Right lobe of liver (tissue), 6 donors: ENCODE data around the gene ACER3. TPM values are rescaled to one million over a fixed set of nuclear protein-coding genes. Genes with fewer than 3 reads are reported as not detected.
A peak's percentile ranks its signal among the peaks of the same experiment; 100 is the strongest.

Source experiments
- ATAC-seq, 4 donors: fragments of 200-7000 bp; cut with Tn5 transposase; one replicate each; pipeline ENCODE4 v1.9.1; 2020; ENCODE audit warnings: mild to moderate bottlenecking in 4 of 4, moderate library complexity in 4 of 4
- DNase-seq, 3 donors: peaks; one replicate each; pipeline ENCODE4 v3.0.0-alpha.2; 2020
- H3K27ac ChIP-seq, 3 donors: fragments of 200-600 bp; one replicate each; pipeline ENCODE4 v1.8.0; 2022
- H3K27me3 ChIP-seq, 2 donors: fragments of 200-600 bp; one replicate each; pipeline ENCODE4 v1.8.0; 2022
- H3K36me3 ChIP-seq, 4 donors: fragments of 200-600 bp; sonication (generic) in 1 of 4; one replicate each; pipeline versions ENCODE4 v1.5.1 to v1.8.0; 2017 to 2022; ENCODE audit warnings: control low read depth in 1 of 4
- H3K4me1 ChIP-seq, 4 donors: fragments of 200-600 bp; sonication (generic) in 1 of 4; one replicate each; pipeline versions ENCODE4 v1.5.1 to v1.8.0; 2017 to 2022; ENCODE audit warnings: control low read depth in 1 of 4
- H3K4me3 ChIP-seq, 3 donors: fragments of 200-600 bp; one replicate each; pipeline ENCODE4 v1.8.0; 2022
- H3K9me3 ChIP-seq, 4 donors: fragments of 200-600 bp; sonication (generic) in 1 of 4; one replicate each; pipeline versions ENCODE4 v1.5.1 to v1.8.0; 2017 to 2022; ENCODE audit warnings: control low read depth in 1 of 4
- CTCF ChIP-seq, 4 donors: fragments of 200-600 bp in 3 of 4; fragments of 450-650 bp in 1 of 4; IDR thresholded peaks; one replicate each; pipeline versions ENCODE4 v1.5.1 to v1.8.0; 2016 to 2022; ENCODE audit warnings: antibody characterized with exemption in 4 of 4, mild to moderate bottlenecking in 2 of 4
- POLR2A ChIP-seq: fragments of 450-650 bp; IDR thresholded peaks from one replicate; pipeline ENCODE4 v1.6.1; 2017; ENCODE audit warnings: antibody characterized with exemption, mild to moderate bottlenecking
- WGBS: methylation state at CpG from one replicate; pipeline ENCODE4 v1.1.6; 2018; ENCODE audit warnings: low coverage, low lambda C conversion rate; ENCODE audit not compliant: insufficient coverage; ENCODE audit errors: missing lambda C conversion rate; 5-methylcytosine and 5-hydroxymethylcytosine counted together
- intact Hi-C, 2 donors: fragments of 100-400 bp; cut with DNase I; formaldehyde crosslinking; loops; one replicate each; pipeline versions ENCODE4 v1.11.2 to v1.14.1; 2022
- total RNA-seq, 6 experiments: library from RNA; depleted of rRNA in 2 of 6; stranded (reverse); fragments of >200 nt in 2 of 6; fragmentation: NEBNext Ultra II Directional in 3 of 6; extraction: Animal tissue kit (Norgen Biotek cat#: 25700) in 3 of 6; gene quantifications; one replicate each; pipeline versions ENCODE4 v1.1.0 to v1.2.4, GENCODE V29; 2016 to 2023
- donor health status: DM: no; HTN: yes; CAD: no.
- donor health status: DM: no; HTN: no; CAD: no.
- donor health status: DM: no; HTN: no; CAD: no.
- donor health status: DM: no; HTN: yes; CAD: no.
- donor health status: DM: no; HTN: yes; CAD: no.

The ACER3 gene
- total RNA-seq, 6 experiments from 2014 or later = 5.1 to 11.6 (median 7.3) TPM

- 45% methylated on average over 9 of the region's 11 CpGs for WGBS
- Histone ChIP-seq H3K4me1 (peaks cover 0 to 10% (median 0%) of the 10 kb centered on the region in 4 donors), H3K27ac (no peak overlapping the region), H3K4me3 (no peak overlapping the region), H3K36me3 (no peaks in the 10 kb centered on the region), H3K9me3 (no peaks in the 10 kb centered on the region), H3K27me3 (no peaks in the 10 kb centered on the region)
- intact Hi-C loops = no loop called here
- peak in 1 of 4 donors; percentile 12 for ATAC-seq
- TF ChIP-seq POLR2A = no peak
- no peak for TF ChIP-seq CTCF (IDR thresholded peaks at IDR 0.05)
- DNase-seq = no peak
Observed at GRCh38 chr11:76836613-76837291, 24.0 kb upstream of the ACER3 start.

- Histone ChIP-seq H3K27ac (no peak overlapping the region), H3K4me1 (peaks cover 0 to 16% (median 0%) of the 10 kb centered on the region in 4 donors), H3K9me3 (no peaks in the 10 kb centered on the region), H3K4me3 (no peak overlapping the region), H3K27me3 (no peaks in the 10 kb centered on the region), H3K36me3 (no peaks in the 10 kb centered on the region)
- ATAC-seq = no peak
- intact Hi-C loops = no loop called here
- TF ChIP-seq CTCF (IDR thresholded peaks at IDR 0.05) (no peak), POLR2A (no peak)
- WGBS = 41% methylated on average over 6 of the region's 7 CpGs
- DNase-seq = no peak
Observed at GRCh38 chr11:76837696-76838677, 22.7 kb upstream of the ACER3 start.

GRCh38 chr11:76838678-76839068 is 22.0 kb upstream of the ACER3 start:
- DNase-seq (no peak), ATAC-seq (peak in 3 of 4 donors; percentile 19 to 55 (median 32))
- no peak overlapping the region for H3K4me3 ChIP-seq
- H3K4me1 ChIP-seq = peaks cover 0 to 16% (median 0%) of the 10 kb centered on the region in 4 donors
- no peaks in the 10 kb centered on the region for H3K9me3 ChIP-seq
- intact Hi-C loops = no loop called here
- 100% methylated on average over 2 of the region's 3 CpGs for WGBS
- TF ChIP-seq POLR2A = no peak
- no peak for TF ChIP-seq CTCF (IDR thresholded peaks at IDR 0.05)
- no peaks in the 10 kb centered on the region for H3K36me3 ChIP-seq
- no peaks in the 10 kb centered on the region for H3K27me3 ChIP-seq
- no peak overlapping the region for H3K27ac ChIP-seq

GRCh38 chr11:76839311-76839710 is 21.4 kb upstream of the ACER3 start:
- no peaks in the 10 kb centered on the region for H3K36me3 ChIP-seq
- 44% methylated on average over 1 of the region's 1 CpG for WGBS
- no peak overlapping the region for H3K4me3 ChIP-seq
- peaks cover 0 to 22% (median 2%) of the 10 kb centered on the region in 4 donors for H3K4me1 ChIP-seq
- H3K27me3 ChIP-seq = no peaks in the 10 kb centered on the region
- ATAC-seq (peak in 3 of 4 donors; percentile 20 to 42 (median 20)), DNase-seq (no peak)
- no peak for TF ChIP-seq CTCF (IDR thresholded peaks at IDR 0.05)
- no peak overlapping the region for H3K27ac ChIP-seq
- no peaks in the 10 kb centered on the region for H3K9me3 ChIP-seq
- intact Hi-C loops = no loop called here
